ENCODE results near the gene GAL3ST3. TPM values are rescaled to one million over a fixed set of nuclear protein-coding genes. Genes with fewer than 3 reads are reported as not detected.

GAL3ST3 gene
- total and polyA plus RNA-seq, 2 of the 8 experiments (the other 6 are each of a cell fraction or from before 2014, with no cell fraction given): 21.1 to 21.4 TPM

GRCh38 chr11:66068154-66068821 is 19.3 kb upstream of the GAL3ST3 start:
- Histone ChIP-seq H4K20me1 (replicated peaks in 1 of 2; ENCODE audit: control insufficient read depth in 1 of 2, insufficient read depth in 2 of 2, low read length in 2 of 2) (peaks cover 2 to 17% of the 10 kb centered on the region in 2 experiments), H2AFZ (ENCODE audit: low read length) (no peak overlapping the region), H2BK15ac (ENCODE audit: low read length) (no peak overlapping the region), H4K8ac (ENCODE audit: extremely low read depth, insufficient read depth, low read length) (no peak overlapping the region; the same call in 1 of the 2 replicates), H3K27ac (ENCODE audit: low read depth, low read length) (peak overlapping the region; percentile 46; the same call in 1 of the 2 replicates), H3K79me2 (ENCODE audit: control insufficient read depth in 1 of 2, insufficient read depth in 2 of 2, low read length in 2 of 2) (peaks cover 0 to 13% of the 10 kb centered on the region in 2 experiments; a peak in 2 of 4 replicates), H3K56ac (replicated peaks; ENCODE audit: insufficient read length, low read depth, low read length) (no peak overlapping the region), H2BK5ac (ENCODE audit: low read depth, low read length) (no peak overlapping the region), H3K23me2 (ENCODE audit: low read depth, low read length) (no peaks in the 10 kb centered on the region; the same call in 1 of the 2 replicates), H2BK20ac (ENCODE audit: low read length) (no peak overlapping the region), H3K79me1 (ENCODE audit: low read depth, low read length) (no peaks in the 10 kb centered on the region; the same call in 1 of the 2 replicates), H3K27me3 (replicated peaks in 1 of 4; ENCODE audit: control insufficient read depth in 3 of 4, extremely low read depth in 1 of 4, insufficient read depth in 3 of 4, low read length in 3 of 4) (no peaks in the 10 kb centered on the region), H3K4me2 (ENCODE audit: insufficient read depth in 1 of 2, low read depth in 2 of 2, low read length in 2 of 2) (no peak overlapping the region), H3K4me3 (ENCODE audit: extremely low read depth in 1 of 4, insufficient read depth in 2 of 4, low read depth in 3 of 4, low read length in 4 of 4) (no peak overlapping the region), H3K9me3 (ENCODE audit: insufficient read depth in 2 of 2, low read depth in 1 of 2, low read length in 1 of 2) (no peaks in the 10 kb centered on the region), H3K14ac (ENCODE audit: insufficient read length) (no peak overlapping the region), H3K4me1 (replicated peaks in 1 of 4; ENCODE audit: control insufficient read depth in 3 of 4, insufficient read depth in 4 of 4, low read length in 3 of 4) (peaks cover 5 to 13% (median 8%) of the 10 kb centered on the region in 4 experiments; a peak in 6 of 7 replicates), H4K5ac (ENCODE audit: insufficient read length, low read depth, low read length) (no peak overlapping the region), H4K91ac (replicated peaks; ENCODE audit: insufficient read length, low read length) (no peak overlapping the region), H2AK5ac (ENCODE audit: low read depth, low read length) (no peak overlapping the region), H3K23ac (ENCODE audit: insufficient read length) (no peak overlapping the region), H3K36me3 (ENCODE audit: control insufficient read depth in 2 of 4, insufficient read depth in 4 of 4, low read length in 3 of 4) (peaks cover 16 to 51% (median 41%) of the 10 kb centered on the region in 4 experiments), H2BK120ac (replicated peaks; ENCODE audit: low read depth, low read length) (no peak overlapping the region), H2BK12ac (ENCODE audit: low read depth, low read length) (no peak overlapping the region), H3K4ac (replicated peaks; ENCODE audit: insufficient read length, low read depth, low read length) (no peak overlapping the region), H3K18ac (ENCODE audit: extremely low read depth, low read length) (no peak overlapping the region), H3K9ac (replicated peaks in 1 of 4; ENCODE audit: extremely low read depth in 1 of 4, low read depth in 3 of 4, low read length in 3 of 4) (no peak overlapping the region)
- 63% methylated on average over 17 of the region's 17 CpGs; no CpG with 5 or more reads in 1 of the 2 experiments for WGBS, 2 experiments (ENCODE audit: extremely low coverage in 1 of 2, insufficient coverage in 1 of 2, insufficient read length in 1 of 2, insufficient replicate concordance in 2 of 2, low coverage in 1 of 2, low lambda C conversion rate in 2 of 2, missing lambda C conversion rate in 1 of 2)
- ChIA-PET POLR2A (ENCODE audit: partially characterized antibody) (interaction anchor here (0.9 to 9.7 kb wide), 9 partner anchors 13 to 243 kb away, joined by 3 to 150 read pairs (median 4); partner anchors contain the start of genes GAL3ST3, RAB1B and SF3B2), CTCF (ENCODE audit: partially characterized antibody) (interaction anchor here (0.6 to 8.8 kb wide), 36 partner anchors 9 to 519 kb away, joined by 3 to 144 read pairs (median 4); partner anchors contain the start of genes BANF1, CCDC85B, CST6 and EIF1AD)
- DNase-seq (ENCODE audit: low read depth in 1 of 2, low spot score in 2 of 2) (peak; percentile 68 to 94), FAIRE-seq (no peak)
- TF ChIP-seq TAF1 (IDR thresholded peaks at IDR 0.05; ENCODE audit: low read depth, low read length) (no peak), RAD21 (IDR thresholded peaks at IDR 0.05 in 1 of 2, conservative IDR thresholded peaks at IDR 0.05 in 1 of 2; ENCODE audit: low read depth in 2 of 2, low read length in 2 of 2) (peak; percentile 72 to 79), HDAC2 (IDR thresholded peaks at IDR 0.05; ENCODE audit: borderline replicate concordance in 1 of 2, low read depth in 2 of 2, low read length in 2 of 2) (no peak), SP2 (IDR thresholded peaks at IDR 0.05; ENCODE audit: low read length) (no peak), CTCF (IDR thresholded peaks at IDR 0.05; ENCODE audit: control extremely low read depth in 1 of 3, insufficient read depth in 1 of 3, low read depth in 1 of 3, low read length in 3 of 3) (peak; percentile 85 to 99 (median 91)), SP1 (IDR thresholded peaks at IDR 0.05; ENCODE audit: low read depth, low read length) (0 out of 2 replicates have a peak, but pooled peaks have one; percentile 8), USF2 (IDR thresholded peaks at IDR 0.05; ENCODE audit: low read length) (0 out of 2 replicates have a peak, but pooled peaks have one; percentile 14)

Measured in H1 (cell line).